SH-SY5Y (cell line): Measurements from ENCODE around the gene EPHA2.

Source experiments
- GATA2 ChIP-seq: IDR thresholded peaks from 2 replicates; pipeline ENCODE4 v1.6.1; 2011; ENCODE audit warnings: mild to moderate bottlenecking, low read depth, low read length
- GATA3 ChIP-seq: IDR thresholded peaks from 2 replicates; pipeline ENCODE4 v1.6.1; 2011; ENCODE audit warnings: low read depth, mild to moderate bottlenecking, low read length, moderate library complexity

Gene EPHA2

DNA sequence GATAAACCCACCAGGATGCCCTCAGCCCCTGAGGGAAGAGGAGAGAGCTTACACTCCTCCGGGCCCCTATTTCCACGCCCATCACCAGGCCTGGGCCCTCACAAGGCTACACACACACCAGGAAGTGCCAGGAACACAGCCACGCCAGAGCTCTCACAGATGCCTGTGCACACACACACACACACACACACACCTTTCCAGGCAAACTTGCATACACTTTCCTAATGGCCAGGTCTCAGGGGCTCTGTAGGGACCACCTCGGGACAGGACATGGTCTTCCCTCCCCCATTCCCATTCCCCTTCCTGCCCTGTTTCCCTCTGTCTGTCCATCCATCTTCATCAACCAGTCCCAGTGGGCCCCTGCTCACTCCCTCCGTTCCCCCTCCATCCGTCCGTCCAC is 9.7 kb upstream of the EPHA2 start:
- no peak for TF ChIP-seq GATA2
- TF ChIP-seq GATA3: no peak

DNA sequence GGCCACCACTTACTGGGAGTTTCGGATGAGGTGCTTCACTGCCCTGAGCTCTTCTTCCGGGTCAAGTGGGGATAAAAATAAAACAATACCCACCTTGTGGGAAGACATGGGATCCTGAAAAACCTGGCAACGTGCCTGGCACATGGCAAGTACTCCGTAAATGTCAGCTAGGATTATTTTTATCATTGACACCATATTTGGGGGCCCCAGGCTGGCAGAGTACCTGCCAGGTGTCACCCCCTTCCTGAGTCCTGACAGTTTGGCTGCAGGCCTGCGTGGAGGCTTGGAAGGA is 9.2 kb upstream of the EPHA2 start:
- TF ChIP-seq GATA3 (no peak), GATA2 (no peak)

DNA sequence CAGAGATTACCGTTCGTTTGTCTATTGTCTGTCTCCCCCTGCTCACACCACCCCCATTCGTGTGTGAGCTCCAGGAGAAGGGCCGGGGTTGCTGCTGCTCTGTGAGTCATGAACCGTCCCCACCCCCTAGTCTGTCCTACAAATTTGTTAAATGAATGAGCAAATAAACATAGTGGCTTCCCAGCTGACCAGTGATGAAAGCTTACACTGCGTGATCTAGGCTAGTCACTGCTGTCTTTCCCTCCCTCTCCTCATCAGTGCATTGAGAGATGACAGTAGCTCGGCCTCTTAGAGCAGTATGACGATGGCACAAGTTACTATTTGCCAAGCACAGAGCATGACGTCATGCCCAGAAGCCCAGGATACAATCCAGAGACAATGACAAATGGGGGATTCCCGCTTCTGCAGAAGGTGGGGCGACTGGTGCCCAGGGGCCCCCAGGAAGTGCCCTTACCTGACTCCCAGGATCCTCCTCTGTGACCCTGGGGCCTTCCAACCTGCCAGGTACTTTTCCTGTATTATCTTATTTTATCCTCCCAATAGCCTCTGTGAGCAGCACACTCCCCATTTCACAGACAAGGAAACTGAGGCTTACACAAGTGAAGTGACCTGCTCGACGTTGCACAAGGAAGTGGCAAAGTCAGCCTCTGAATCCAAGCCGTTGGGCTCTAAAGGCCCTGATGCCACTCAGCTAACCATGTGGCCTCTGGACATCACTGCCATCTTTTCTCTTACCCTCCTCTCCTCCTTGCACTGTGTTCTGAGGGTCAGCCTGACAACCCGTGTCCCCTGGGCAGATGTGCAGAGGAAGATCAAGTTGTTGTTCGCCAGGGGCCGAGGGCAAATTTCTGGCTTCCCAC is 8.6 kb upstream of the EPHA2 start:
- TF ChIP-seq GATA2: no peak
- no peak for TF ChIP-seq GATA3

DNA sequence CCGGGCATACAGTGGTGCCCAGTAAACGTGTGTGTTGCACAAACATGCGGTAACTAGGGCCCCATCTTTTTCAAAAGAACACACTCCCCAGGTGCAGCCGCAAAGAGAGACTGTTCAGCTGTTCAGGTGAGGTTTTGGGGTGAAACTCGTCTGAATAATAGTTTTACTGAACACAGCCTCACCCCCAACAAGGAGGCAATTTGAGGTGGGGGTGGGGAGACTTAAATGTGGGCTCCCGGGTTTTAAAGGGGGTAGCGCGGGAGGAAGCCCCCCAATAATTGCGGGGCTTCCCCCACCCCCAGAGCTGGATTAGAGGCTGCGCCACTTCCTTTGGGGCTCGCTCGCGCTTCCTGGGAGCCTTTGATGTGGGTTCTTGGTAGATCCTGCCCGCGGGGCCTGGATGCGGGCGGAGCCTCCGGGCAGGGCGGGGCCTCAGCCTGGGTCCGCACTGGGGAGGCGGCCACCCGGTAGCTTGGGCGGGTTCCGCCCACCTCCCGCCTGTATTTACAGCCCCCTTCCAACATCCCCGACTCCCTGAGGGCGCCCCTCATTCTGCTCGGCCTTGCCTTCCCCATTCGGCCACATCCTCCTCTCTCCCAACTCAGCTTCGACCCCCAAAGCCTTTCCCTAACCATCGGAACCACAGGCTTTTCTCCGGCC is 6.4 kb upstream of the EPHA2 start:
- TF ChIP-seq GATA3 (no peak), GATA2 (no peak)

DNA sequence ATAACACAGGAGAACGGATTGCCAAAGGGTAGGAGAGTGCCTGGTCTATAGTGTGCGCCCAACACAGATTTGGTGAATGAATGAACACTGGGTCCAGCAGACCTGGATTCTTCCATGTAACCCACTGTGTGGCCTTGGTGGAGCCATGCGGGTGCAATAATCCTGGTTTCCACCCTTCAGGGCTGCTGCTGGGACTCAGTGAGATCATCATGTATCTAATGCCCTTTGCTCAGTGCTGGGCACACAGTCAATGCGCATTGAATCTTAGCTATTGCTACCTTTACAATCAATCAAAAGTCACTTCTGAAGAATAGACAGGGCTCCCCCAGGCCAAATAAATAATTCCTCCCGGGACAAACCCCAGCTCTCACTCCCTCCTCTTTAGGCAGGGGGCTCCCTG is 5.8 kb upstream of the EPHA2 start:
- TF ChIP-seq GATA3 (no peak), GATA2 (no peak)

DNA sequence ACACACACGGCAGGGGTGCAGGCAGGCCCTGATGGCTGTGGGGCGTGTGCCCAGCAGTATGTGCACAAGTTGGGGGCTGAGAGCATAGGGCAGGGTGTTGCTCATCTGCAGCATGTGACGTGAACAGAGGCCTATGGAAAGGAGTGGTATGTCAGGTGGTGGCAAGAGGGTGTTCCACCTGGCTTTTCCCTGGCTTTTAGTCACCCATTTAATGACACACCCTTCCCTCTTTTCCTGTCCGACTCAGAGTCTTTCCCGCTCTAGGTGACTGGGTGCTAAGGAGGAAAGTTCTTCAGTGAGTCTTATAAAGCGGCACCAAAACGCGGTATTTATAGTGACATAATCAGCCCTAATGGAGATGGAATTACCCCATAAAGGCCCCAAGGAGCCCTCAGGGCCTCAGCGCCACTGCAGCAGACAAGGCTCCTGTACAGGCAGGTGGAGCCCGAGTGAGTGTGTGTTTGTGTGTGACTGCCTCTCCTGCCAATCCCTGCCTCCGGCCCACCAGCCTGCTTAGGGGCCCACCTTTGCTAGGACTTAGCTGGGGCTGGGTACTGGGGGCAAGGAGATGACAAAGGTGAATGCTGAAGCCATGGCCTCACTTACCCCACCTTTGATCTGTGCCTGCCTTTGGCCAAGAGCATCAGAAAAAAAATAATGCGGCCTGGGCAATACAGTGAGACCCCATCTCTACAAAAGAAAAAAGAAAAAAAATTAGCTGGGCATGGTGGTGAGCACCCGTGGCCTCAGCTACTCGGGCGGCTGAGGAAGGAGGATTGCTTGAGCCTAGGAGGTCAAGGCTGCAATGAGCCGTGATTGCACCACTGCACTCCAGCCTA is 3.3 kb upstream of the EPHA2 start:
- TF ChIP-seq GATA2 (no peak), GATA3 (no peak)

DNA sequence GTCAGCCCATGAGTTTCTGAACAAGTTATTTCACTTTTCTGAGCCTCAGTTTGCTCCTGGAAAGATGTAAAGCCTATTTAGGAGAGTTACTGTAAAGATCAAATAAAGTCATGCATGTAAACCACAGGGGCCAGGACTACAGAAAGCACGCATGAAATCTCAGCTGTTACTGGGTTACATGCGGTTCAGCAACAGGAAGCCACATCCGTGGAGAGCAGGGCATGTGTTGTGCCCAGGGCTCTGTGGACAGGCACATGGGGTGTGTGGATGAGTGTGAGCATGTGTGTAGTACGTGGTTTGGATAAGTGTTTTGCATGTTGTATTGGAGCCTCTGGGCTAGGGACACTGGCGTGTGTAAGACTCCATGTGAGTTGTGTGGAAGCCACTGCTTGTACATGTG is 2.2 kb upstream of the EPHA2 start:
- TF ChIP-seq GATA2 (no peak), GATA3 (no peak)

DNA sequence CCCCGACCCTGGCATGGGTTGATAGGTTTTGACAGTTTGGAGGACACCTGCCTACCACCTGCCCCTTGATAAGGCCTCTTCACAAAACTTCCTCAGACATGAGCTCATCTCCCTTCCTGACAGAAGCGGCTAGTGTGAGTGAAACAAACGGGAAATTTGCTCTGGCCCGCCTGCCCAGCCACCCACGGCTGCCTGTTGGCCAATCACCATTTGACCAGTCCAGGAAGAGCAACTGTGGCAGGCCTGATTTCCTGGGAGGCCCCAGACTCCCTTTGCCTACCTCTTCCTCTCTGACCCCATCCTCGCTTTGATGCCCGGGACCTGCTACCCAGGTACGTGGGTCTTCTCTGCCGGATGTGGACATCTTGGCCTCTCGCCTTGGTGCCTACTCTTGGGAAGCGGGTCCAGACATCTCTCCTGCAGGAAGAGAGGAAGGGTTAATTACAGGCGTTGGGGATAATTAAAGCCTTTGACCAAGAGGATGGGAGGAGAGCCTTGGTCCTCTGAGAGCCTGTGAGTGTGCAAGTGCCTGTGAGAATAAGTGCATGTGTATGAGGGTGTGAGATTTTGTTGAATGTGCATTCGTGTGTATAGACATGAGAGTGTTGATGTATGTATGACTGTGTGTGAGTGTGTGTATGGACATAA is 1.1 kb upstream of the EPHA2 start:
- TF ChIP-seq GATA2 (no peak), GATA3 (no peak)

DNA sequence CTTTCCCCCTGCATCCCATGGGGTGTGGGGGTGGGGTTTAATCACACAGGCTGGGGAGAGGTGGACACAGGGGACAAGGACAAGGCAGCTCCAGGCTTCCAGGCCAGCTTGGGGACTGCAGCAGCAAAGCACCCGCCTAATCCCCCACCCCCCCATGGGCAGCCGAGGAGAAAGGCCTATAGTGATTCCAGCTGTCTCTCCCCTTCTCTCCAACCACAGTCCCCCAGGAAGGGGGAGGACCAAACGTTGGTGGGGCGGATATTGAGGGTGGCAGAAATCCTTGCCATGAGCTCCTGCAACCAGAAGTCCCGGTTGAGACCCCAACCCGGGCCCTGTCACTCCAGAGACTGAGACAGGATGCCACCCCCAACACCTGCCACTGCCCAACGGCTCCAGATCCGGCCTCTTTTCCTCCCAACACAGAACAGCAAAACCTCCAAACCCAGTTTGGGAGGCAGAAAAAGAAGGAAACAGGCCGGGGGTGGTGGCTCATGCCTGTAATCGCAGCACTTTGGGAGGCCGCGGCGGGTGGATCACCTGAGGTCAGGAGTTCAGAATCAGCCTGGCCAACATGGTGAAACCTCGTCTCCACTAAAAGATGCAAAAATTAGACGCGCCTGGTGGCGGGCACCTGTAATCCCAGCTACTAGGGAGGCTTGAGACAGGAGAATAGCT is 1.7 kb downstream of the EPHA2 start:
- no peak for TF ChIP-seq GATA2
- TF ChIP-seq GATA3: no peak

DNA sequence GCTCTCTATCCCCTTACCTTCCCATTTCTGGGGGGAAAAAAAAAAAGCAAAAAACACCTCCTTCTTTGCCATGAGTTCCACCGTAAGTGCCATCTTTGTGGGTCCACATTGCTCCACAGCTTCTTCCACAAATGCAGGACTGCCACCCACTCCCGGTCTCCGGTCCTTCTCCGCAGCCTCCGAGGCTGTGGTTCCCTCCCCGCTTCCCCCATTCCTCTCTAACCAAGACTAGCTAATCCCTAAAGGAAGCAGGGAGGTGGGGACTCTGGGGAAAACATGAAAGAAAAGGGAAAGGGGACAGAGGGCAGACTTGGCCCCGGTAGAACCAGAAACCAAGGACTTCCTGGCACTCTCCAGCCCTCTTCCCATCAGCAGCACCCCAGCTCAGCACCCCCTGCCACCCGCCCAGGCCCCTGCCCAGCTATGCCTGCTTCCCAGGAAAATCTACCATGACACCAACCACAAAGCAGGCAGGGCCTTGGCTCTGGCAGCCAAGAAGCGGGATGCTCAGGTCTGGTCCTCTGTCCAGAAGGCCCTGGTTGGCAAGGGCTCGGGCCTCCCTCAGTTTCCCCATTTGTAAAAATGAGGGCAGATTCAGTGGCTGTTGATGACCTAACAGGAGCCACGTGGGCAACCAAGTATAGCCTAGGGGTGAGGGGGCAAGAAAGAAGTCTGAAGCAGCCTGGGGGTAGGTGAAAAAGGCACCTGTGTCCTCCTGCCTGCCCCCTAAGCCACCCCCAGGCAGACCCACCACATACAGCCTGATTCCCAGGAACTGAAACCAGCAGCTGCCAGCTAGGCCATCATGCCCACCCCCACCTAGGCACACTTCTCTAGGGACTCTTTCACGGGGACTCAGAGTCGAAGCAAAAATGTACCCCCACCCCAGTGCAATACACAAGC is 2.5 kb downstream of the EPHA2 start:
- TF ChIP-seq GATA3 (no peak), GATA2 (no peak)

DNA sequence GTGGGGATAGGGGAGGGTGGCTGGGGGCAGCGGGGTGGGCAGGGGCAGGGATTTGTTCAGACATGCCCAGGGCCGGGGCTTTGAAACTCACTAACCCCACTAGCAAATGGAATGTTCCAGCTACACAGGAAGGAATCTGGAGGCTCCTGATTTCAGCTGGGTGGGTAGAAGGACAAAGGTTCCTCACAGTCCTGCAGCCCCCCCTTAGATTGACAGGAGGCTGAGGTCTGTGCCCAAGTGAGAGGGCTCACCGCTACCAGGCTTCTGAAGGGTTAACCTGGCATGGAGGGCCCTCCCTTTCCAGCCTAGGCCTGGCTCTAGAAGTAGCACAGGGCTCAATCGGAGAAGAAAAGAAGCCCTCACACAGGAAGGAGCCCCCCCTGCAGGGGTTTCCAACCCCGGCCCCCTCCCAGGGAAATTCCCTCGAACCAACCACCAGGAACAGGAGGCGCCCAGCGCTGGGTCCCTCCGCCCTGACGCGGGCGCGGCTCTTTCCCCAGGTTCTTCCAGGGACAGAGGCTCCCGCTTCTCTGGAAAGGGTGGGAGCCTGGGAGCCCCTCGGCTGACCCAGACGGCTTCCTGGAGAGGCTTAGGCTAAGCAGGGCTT is 3.3 kb downstream of the EPHA2 start:
- TF ChIP-seq GATA2 (no peak), GATA3 (no peak)

DNA sequence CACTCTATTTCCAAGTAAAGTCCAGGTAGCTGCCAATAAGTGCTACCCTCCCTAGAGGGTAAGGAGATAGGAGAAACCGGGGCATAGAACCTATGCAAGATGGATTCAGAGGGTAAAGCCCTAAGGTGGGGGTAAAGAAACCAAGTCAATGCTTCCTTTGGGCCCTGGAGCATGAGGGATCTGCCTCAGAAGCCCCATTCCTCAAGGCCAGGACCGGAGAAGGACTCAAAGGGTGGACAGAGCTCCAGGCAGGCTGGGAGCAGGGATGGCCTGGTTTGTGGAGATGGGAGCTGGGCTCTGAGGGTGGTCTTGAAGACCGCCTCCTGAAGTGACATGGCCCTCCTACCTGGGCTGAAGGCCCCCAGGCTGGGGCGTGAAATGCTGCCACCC is 3.9 kb downstream of the EPHA2 start:
- TF ChIP-seq GATA2 (no peak), GATA3 (no peak)
